Karpas-422 (cell line): Measurements from ENCODE around the gene MOGAT2. TPM values are rescaled to one million over a fixed set of nuclear protein-coding genes. Genes with fewer than 3 reads are reported as not detected.

ENCODE experiments used
- DNase-seq: peaks from one replicate; pipeline ENCODE4 v3.0.0-alpha.2; 2015
- H2AFZ ChIP-seq: fragments of 200-600 bp; sonication (generic); 2 replicates; pipeline ENCODE4 v1.6.1; 2014; ENCODE audit warnings: antibody characterized with exemption, low read length, mixed read lengths
- H3K27ac ChIP-seq: fragments of 200-600 bp; sonication (generic); 2 replicates; pipeline ENCODE4 v1.5.1; 2014; ENCODE audit warnings: mild to moderate bottlenecking, low read length, moderate library complexity
- H3K27me3 ChIP-seq: fragments of 200-600 bp; sonication (generic); 2 replicates; pipeline ENCODE4 v1.6.1; 2014; ENCODE audit warnings: low read length, mixed read lengths
- H3K36me3 ChIP-seq: fragments of 200-600 bp; sonication (generic); 2 replicates; pipeline ENCODE4 v1.6.1; 2014; ENCODE audit warnings: low read length, mixed read lengths; ENCODE audit not compliant: insufficient read depth
- H3K4me1 ChIP-seq: fragments of 200-600 bp; sonication (generic); 2 replicates; pipeline ENCODE4 v1.6.1; 2014; ENCODE audit warnings: mild to moderate bottlenecking, low read length, mixed read lengths
- H3K4me2 ChIP-seq: fragments of 200-600 bp; sonication (generic); 2 replicates; pipeline ENCODE4 v1.6.1; 2014; ENCODE audit warnings: low read length, low read depth, mild to moderate bottlenecking; ENCODE audit not compliant: poor library complexity, severe bottlenecking
- H3K4me3 ChIP-seq: fragments of 200-600 bp; sonication (generic); 2 replicates; pipeline ENCODE4 v1.5.1; 2014; ENCODE audit warnings: mild to moderate bottlenecking, antibody characterized with exemption, low read length, mixed read lengths
- H3K79me2 ChIP-seq: fragments of 200-600 bp; sonication (generic); 2 replicates; pipeline ENCODE4 v1.6.1; 2014; ENCODE audit warnings: mild to moderate bottlenecking, low read length, mixed read lengths
- H3K9ac ChIP-seq: fragments of 200-600 bp; sonication (generic); 2 replicates; pipeline ENCODE4 v1.6.0; 2014; ENCODE audit warnings: low read length
- H3K9me2 ChIP-seq: fragments of 200-600 bp; sonication (generic), shearing (Covaris generic); replicated peaks from 2 replicates; pipeline ENCODE4 v1.6.0; 2014; ENCODE audit warnings: mild to moderate bottlenecking, low read length, moderate library complexity; ENCODE audit not compliant: insufficient read depth
- H3K9me3 ChIP-seq: fragments of 300-700, 200-600 bp; sonication (generic); 2 replicates; pipeline ENCODE4 v1.6.1; 2014; ENCODE audit warnings: low read length, mixed read lengths
- H4K20me1 ChIP-seq: fragments of 200-600 bp; sonication (generic); 2 replicates; pipeline ENCODE4 v1.6.1; 2014; ENCODE audit warnings: mild to moderate bottlenecking, antibody characterized with exemption, low read length, low read depth; ENCODE audit not compliant: insufficient read depth
- total RNA-seq: library from RNA; depleted of rRNA; stranded (reverse); fragments of >200 nt; shearing (Covaris generic); gene quantifications from 2 replicates; pipeline ENCODE4 v1.2.3, GENCODE V29; 2014; ENCODE audit warnings: low replicate concordance

Gene MOGAT2
- total RNA-seq, 1 experiment from 2014 or later = not detected

DNA sequence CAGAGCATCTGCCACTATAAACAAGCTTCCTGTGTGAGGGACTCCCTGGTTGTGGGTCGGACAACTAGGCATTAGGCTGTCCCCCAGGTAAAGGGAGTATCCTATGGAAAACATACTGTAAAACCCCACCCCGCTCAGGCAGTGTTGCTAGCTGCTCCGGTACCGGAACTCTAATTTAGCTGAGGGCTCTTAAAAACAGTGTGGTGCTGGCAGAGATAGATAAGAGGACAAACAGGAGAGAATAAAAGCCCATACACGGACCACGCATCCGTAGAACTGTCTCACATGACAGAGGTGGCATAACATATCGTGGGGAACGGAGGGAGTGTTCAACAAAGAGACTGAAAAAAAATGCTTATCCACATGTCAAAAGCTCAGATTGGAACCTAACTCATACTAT lies 3.4 kb upstream of the MOGAT2 start:
- Histone ChIP-seq H3K9me3 (no peaks in the 10 kb centered on the region), H2AFZ (no peak overlapping the region), H3K4me1 (no peaks in the 10 kb centered on the region), H3K79me2 (no peaks in the 10 kb centered on the region), H3K4me2 (no peak overlapping the region), H3K27ac (no peak overlapping the region), H3K9me2 (no peaks in the 10 kb centered on the region), H4K20me1 (no peaks in the 10 kb centered on the region), H3K4me3 (no peak overlapping the region), H3K27me3 (no peaks in the 10 kb centered on the region), H3K36me3 (no peaks in the 10 kb centered on the region), H3K9ac (no peak overlapping the region)
- DNase-seq = no peak

GRCh38 chr11:75715688-75716087 lies 1.9 kb upstream of the MOGAT2 start:
- H3K4me3 ChIP-seq = no peak overlapping the region
- DNase-seq = no peak
- H3K27ac ChIP-seq = no peak overlapping the region
- no peaks in the 10 kb centered on the region for H3K4me1 ChIP-seq
- H3K9ac ChIP-seq = no peak overlapping the region
- no peaks in the 10 kb centered on the region for H4K20me1 ChIP-seq
- no peaks in the 10 kb centered on the region for H3K79me2 ChIP-seq
- no peaks in the 10 kb centered on the region for H3K27me3 ChIP-seq
- no peaks in the 10 kb centered on the region for H3K9me3 ChIP-seq
- no peak overlapping the region for H2AFZ ChIP-seq
- no peaks in the 10 kb centered on the region for H3K36me3 ChIP-seq
- H3K9me2 ChIP-seq = no peaks in the 10 kb centered on the region
- H3K4me2 ChIP-seq = no peak overlapping the region

DNA sequence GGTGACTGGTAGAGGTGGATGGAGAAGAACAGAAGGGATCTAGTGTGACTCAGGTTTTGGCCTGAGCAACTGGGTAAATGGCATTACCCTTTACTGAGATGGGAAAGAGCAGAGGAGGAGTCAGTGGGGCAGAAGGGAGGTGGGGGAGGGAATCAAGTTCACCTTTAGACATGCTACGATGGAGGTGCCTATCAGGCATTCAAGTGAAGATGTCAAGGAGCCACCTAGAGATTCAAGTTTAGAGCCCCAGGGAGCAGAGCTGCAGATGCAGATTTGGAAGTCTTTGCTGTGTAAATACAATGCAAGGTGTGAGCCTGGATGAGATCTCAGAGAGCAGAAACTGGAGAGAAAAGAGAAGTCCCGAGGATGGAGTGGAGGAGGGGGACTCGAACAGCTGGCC lies 979 bp upstream of the MOGAT2 start:
- Histone ChIP-seq H3K9me2 (no peaks in the 10 kb centered on the region), H3K4me3 (no peak overlapping the region), H3K27ac (no peak overlapping the region), H3K4me1 (no peaks in the 10 kb centered on the region), H3K9ac (no peak overlapping the region), H3K79me2 (no peaks in the 10 kb centered on the region), H4K20me1 (no peaks in the 10 kb centered on the region), H2AFZ (no peak overlapping the region), H3K4me2 (no peak overlapping the region), H3K36me3 (no peaks in the 10 kb centered on the region), H3K27me3 (no peaks in the 10 kb centered on the region), H3K9me3 (no peaks in the 10 kb centered on the region)
- no peak for DNase-seq

GRCh38 chr11:75718419-75719339 lies 1.0 kb downstream of the MOGAT2 start:
- Histone ChIP-seq H3K9me2 (no peaks in the 10 kb centered on the region), H4K20me1 (no peaks in the 10 kb centered on the region), H3K4me3 (no peak overlapping the region), H3K9me3 (no peaks in the 10 kb centered on the region), H2AFZ (no peak overlapping the region), H3K9ac (no peak overlapping the region), H3K36me3 (no peaks in the 10 kb centered on the region), H3K4me2 (no peak overlapping the region), H3K79me2 (no peaks in the 10 kb centered on the region), H3K27me3 (no peaks in the 10 kb centered on the region), H3K4me1 (no peaks in the 10 kb centered on the region), H3K27ac (no peak overlapping the region)
- no peak for DNase-seq

DNA sequence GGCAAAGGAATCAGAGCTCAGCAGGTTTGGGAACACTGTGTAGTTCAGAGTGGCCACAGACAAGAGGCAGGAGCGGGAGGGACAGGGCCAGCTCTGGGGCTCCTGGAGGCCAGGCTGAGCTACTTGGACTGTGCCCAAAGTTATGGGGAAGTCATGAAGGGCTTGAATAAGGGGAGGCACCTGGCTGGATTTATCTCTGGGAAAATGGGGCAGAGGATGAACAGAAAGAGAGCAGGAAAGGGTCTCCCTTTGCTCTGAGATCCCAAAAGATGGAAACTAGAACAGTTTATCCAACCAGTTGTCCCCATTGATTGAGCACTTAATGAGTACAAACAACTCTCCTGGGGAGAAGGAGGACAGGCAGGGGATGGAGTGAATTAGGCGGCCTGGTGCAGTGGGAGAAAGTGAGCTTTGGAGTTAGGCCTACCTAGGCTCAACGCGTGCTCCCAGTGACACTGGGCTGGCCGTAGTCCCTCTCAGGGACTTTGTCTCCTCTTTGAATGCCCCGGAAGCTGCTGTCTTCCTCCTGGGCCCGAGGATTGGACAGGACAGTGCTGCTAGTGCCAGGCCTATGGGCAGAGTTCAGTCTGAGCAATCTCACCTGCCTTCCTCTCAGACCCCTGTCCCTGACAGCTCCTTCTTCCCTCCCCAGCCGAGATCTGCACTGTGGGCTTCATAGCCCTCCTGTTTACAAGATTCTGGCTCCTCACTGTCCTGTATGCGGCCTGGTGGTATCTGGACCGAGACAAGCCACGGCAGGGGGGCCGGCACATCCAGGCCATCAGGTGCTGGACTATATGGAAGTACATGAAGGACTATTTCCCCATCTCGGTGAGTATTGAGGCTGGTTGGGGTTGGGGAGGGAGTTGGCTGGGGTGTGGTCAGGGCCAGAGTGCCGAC lies 2.0 kb downstream of the MOGAT2 start:
- Histone ChIP-seq H3K9ac (no peak overlapping the region), H3K9me2 (no peaks in the 10 kb centered on the region), H3K79me2 (no peaks in the 10 kb centered on the region), H3K4me2 (no peak overlapping the region), H3K9me3 (no peaks in the 10 kb centered on the region), H3K36me3 (no peaks in the 10 kb centered on the region), H3K27ac (no peak overlapping the region), H3K27me3 (no peaks in the 10 kb centered on the region), H3K4me3 (no peak overlapping the region), H3K4me1 (no peaks in the 10 kb centered on the region), H2AFZ (no peak overlapping the region), H4K20me1 (no peaks in the 10 kb centered on the region)
- no peak for DNase-seq

DNA sequence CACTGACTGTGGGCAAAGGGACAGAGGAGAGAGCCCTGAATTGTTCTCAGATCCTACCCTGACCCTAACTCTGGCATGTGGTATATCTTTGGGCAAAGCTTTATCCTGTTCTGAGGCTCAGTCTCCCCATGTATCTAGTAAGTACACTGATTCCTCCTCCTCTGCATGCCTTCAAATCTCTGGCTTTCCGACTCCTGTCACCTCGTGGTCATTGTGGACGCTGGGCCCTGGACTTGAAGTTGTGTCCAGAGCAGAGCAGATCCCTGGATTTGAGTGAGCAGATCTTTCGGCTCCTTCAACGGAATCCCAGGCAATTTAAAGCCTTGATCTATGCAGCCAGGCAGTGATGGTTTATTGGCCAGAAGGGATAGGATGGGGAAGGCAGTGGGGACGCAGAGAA lies 3.0 kb downstream of the MOGAT2 start:
- Histone ChIP-seq H3K4me3 (no peak overlapping the region), H3K4me1 (no peaks in the 10 kb centered on the region), H3K9me2 (no peaks in the 10 kb centered on the region), H3K27ac (no peak overlapping the region), H3K4me2 (no peak overlapping the region), H3K36me3 (no peaks in the 10 kb centered on the region), H4K20me1 (no peaks in the 10 kb centered on the region), H3K9me3 (no peaks in the 10 kb centered on the region), H3K9ac (no peak overlapping the region), H3K27me3 (no peaks in the 10 kb centered on the region), H2AFZ (no peak overlapping the region), H3K79me2 (no peaks in the 10 kb centered on the region)
- no peak for DNase-seq

DNA sequence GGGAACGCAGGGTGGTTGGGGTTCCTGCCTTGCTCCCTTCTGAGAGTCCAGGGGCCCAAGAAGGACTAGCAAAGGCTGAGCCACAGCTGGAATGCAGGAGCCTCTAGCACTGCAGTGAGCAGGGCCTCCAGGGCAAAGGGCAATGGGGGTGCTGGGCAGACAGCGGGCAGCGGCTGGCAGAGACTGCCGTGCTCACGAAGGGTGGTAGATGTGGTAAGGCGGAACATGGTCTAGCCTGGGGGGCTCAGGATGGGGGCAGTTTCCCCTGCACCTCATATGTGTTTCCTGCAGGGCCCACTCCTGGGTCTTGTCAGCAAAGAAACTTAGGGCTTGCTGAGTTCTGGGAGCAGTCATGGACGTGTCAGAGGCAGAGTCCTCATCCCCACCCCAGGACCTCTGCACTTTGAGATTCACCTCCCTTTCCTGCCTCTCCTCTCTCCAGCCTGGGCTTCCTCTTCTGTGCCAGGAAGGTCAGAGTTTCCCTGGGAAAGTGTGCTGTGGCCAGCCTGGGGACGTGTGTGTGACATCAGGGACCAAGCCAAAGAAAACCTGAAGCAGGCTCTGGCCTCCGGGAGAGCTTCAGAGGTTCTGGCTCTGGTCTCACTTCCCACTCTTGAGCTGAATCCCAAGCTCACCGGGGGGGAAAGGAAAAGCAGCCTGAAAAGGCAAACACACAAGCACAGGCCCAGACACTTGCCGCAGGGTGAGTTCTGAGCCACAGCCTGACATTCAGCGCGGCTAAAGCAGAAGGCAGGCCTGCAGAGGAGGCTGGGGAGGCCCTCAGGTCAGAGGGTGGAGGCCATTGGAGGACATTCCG lies 4.4 kb downstream of the MOGAT2 start:
- no peaks in the 10 kb centered on the region for H3K79me2 ChIP-seq
- no peaks in the 10 kb centered on the region for H3K9me3 ChIP-seq
- no peaks in the 10 kb centered on the region for H3K4me1 ChIP-seq
- no peak overlapping the region for H3K4me2 ChIP-seq
- H3K9me2 ChIP-seq = no peaks in the 10 kb centered on the region
- no peak overlapping the region for H2AFZ ChIP-seq
- no peaks in the 10 kb centered on the region for H4K20me1 ChIP-seq
- H3K4me3 ChIP-seq = no peak overlapping the region
- H3K9ac ChIP-seq = no peak overlapping the region
- H3K27ac ChIP-seq = no peak overlapping the region
- no peak for DNase-seq
- no peaks in the 10 kb centered on the region for H3K27me3 ChIP-seq
- no peaks in the 10 kb centered on the region for H3K36me3 ChIP-seq

- H3K27me3 ChIP-seq = no peaks in the 10 kb centered on the region
- DNase-seq = no peak
- H3K9ac ChIP-seq = no peak overlapping the region
- no peak overlapping the region for H2AFZ ChIP-seq
- no peaks in the 10 kb centered on the region for H4K20me1 ChIP-seq
- H3K4me1 ChIP-seq = no peaks in the 10 kb centered on the region
- H3K9me3 ChIP-seq = no peaks in the 10 kb centered on the region
- no peak overlapping the region for H3K4me2 ChIP-seq
- H3K27ac ChIP-seq = no peak overlapping the region
- H3K9me2 ChIP-seq = no peaks in the 10 kb centered on the region
- H3K79me2 ChIP-seq = no peaks in the 10 kb centered on the region
- no peaks in the 10 kb centered on the region for H3K36me3 ChIP-seq
- no peak overlapping the region for H3K4me3 ChIP-seq
Measured at GRCh38 chr11:75722669-75723042, 5.0 kb downstream of the MOGAT2 start.
